Pancreas (tissue), 10 donors: ENCODE results near the gene FHIT. TPM values are rescaled to one million over a fixed set of nuclear protein-coding genes. Genes with fewer than 3 reads are reported as not detected.

Experiments
- ATAC-seq, 4 donors: fragments of 200-7000 bp; cut with Tn5 transposase; one replicate each; pipeline versions ENCODE4 v1.8.0 to v1.9.1; 2020; ENCODE audit warnings: mild to moderate bottlenecking in 4 of 4, moderate library complexity in 4 of 4
- DNase-seq, 6 donors: peaks; one replicate each; pipeline ENCODE4 v3.0.0-alpha.2; 2020
- FAIRE-seq: peaks from 2 replicates; lab custom pipeline; 2012; peaks lifted over from hg19 to GRCh38; lab: Jason Lieb, UNC
- H3K27ac ChIP-seq, 4 donors: fragments of 200-600 bp; sonication (generic); 1 replicate in 3 of 4; 2 replicates in 1 of 4; pipeline versions ENCODE4 v1.5.0 to v1.8.0; 2020
- H3K27me3 ChIP-seq, 4 donors: fragments of 200-600 bp; one replicate each; pipeline ENCODE4 v1.8.0; 2021
- H3K36me3 ChIP-seq, 3 donors: fragments of 200-600 bp; sonication (generic) in 1 of 3; one replicate each; pipeline versions ENCODE4 v1.5.0 to v1.8.0; 2020 to 2021
- H3K4me1 ChIP-seq, 3 donors: fragments of 200-600 bp; one replicate each; pipeline ENCODE4 v1.8.0; 2021
- H3K4me3 ChIP-seq, 4 donors: fragments of 200-600 bp; sonication (generic) in 2 of 4; one replicate each; pipeline versions ENCODE4 v1.5.0 to v1.8.0; 2020 to 2021
- H3K9me3 ChIP-seq, 4 donors: fragments of 200-600 bp; one replicate each; pipeline ENCODE4 v1.8.0; 2021
- WGBS, 2 donors: extraction: QIAGEN DNeasy Blood & Tissue Kit; methylation state at CpG; one replicate each; pipeline ENCODE4 v1.1.7; 2013; 5-methylcytosine and 5-hydroxymethylcytosine counted together
- intact Hi-C, 3 donors: fragments of 100-400 bp; cut with DNase I; formaldehyde crosslinking; loops; one replicate each; pipeline versions ENCODE4 v1.11.1 to v1.14.2; 2022
- polyA plus RNA-seq, 2 donors: library from polyadenylated mRNA; stranded (reverse); fragments of 200-250 nt; gene quantifications; one replicate each; pipeline ENCODE4 v1.2.3, GENCODE V29; 2013
- total RNA-seq, 6 donors: library from RNA; stranded (reverse); fragmentation: NEBNext Ultra II Directional in 4 of 6; extraction: Animal tissue kit (Norgen Biotek cat#: 25700) in 4 of 6; gene quantifications; one replicate each; pipeline versions ENCODE4 v1.2.1 to v1.2.4, GENCODE V29; 2021 to 2023
- TF ChIP-seq, protein P1 (sequence below), 4 donors: fragments of 200-600 bp; sonication (generic) in 3 of 4; IDR thresholded peaks; one replicate each; pipeline versions ENCODE4 v1.5.0 to v1.8.0; 2021; ENCODE audit warnings: antibody characterized with exemption in 4 of 4
- donor health status: healthy with polysubstance abuse.
- donor health status: DM: no; HTN: no; CAD: no; lungs with moderate emphysema.
- donor health status: DM: no; HTN: no; CAD: no.
- donor health status: control.
- donor health status: control.
- donor health status: Bipolar disorder and iron deficiency.
- donor health status: DM: yes; HTN: yes; CAD: no.
- donor health status: DM: no; HTN: no; CAD: no.
- donor health status: DM: no; HTN: no; CAD: no.
- donor health status: DM: yes; HTN: yes; CAD: no.

FHIT gene
- total and polyA plus RNA-seq, 8 donors, result 4.8 to 15.7 (median 8.0) TPM

DNA sequence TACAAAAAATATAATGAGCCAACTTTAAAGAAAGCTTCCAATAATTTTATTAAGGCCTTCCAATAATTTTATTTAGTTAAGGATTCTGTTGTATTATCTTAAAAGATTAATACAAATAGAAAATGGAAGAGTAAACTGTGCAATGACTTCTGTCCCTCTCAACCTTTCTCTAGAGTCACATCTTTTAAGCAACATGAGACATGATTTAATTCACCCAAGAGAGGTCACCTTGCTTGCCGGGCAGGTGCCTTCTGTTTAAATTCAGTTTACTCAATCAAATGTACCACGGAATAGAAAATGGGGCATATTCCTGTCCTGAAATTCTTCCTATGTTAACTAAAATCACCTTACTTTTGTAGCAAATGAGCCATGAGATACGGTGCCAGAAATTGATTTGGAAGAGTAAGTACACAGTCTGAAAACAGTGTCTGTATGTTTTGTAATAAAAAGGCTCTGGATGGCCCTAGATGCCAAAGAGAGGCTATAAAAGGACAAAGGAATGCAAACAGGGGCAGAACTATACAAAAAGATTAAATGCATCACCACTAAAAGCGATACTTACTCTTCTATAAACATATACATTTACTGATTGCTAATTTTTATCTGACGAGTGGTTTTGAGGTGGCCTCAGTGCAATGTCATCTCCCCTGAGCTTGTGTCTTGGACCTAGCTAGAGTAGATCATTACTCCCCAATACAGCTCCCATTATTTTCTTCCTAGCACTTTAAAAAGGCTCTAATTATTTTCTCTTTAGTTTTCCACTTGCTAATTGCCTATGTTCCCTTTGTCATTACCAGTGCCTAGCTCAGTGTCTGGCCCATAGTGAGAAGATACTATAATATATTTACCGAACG lies 134.0 kb downstream of the FHIT start:
- WGBS, 2 donors, result 64 to 68% methylated on average over 7 of the region's 7 CpGs
- Histone ChIP-seq H3K9me3 (no peaks in the 10 kb centered on the region), H3K4me1 (peaks cover 0 to 8% (median 0%) of the 10 kb centered on the region in 3 donors), H3K36me3 (no peaks in the 10 kb centered on the region), H3K27ac (no peak overlapping the region), H3K27me3 (no peaks in the 10 kb centered on the region), H3K4me3 (no peak overlapping the region)
- intact Hi-C loops, result no loop called here
- TF ChIP-seq, protein P1, sequence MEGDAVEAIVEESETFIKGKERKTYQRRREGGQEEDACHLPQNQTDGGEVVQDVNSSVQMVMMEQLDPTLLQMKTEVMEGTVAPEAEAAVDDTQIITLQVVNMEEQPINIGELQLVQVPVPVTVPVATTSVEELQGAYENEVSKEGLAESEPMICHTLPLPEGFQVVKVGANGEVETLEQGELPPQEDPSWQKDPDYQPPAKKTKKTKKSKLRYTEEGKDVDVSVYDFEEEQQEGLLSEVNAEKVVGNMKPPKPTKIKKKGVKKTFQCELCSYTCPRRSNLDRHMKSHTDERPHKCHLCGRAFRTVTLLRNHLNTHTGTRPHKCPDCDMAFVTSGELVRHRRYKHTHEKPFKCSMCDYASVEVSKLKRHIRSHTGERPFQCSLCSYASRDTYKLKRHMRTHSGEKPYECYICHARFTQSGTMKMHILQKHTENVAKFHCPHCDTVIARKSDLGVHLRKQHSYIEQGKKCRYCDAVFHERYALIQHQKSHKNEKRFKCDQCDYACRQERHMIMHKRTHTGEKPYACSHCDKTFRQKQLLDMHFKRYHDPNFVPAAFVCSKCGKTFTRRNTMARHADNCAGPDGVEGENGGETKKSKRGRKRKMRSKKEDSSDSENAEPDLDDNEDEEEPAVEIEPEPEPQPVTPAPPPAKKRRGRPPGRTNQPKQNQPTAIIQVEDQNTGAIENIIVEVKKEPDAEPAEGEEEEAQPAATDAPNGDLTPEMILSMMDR (IDR thresholded peaks at IDR 0.05), result no peak
- DNase-seq (no peak), FAIRE-seq (no peak), ATAC-seq (no peak)

DNA sequence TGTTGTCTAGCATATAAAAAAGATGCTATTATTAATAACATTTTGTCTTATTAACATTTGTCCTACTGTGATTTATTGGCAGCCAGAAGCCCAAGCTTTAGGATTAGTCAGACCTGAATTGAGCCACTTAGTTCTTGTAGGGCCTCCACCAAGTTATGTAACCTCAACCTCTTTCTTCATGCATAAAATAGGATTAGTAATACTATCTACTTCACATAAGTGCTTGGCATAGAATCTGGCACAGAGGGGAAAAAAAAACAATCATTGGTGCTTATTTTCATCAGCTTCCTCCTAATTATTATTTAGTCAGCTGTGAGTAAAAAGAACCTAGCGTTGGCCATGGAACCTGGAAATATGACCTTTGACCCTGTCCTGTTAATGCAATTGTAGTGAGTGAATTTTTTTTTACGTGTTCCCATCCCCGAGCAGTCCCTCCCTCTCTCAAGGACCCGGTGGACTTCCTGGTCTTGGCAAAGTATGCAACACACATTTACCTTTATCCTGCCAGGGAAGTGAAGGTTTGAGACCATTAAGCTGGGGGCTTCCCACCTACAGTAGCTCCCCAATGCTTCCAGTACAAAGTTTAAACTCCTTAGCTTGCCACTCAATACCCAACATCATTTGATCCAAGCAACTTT lies 136.8 kb downstream of the FHIT start:
- Histone ChIP-seq H3K27ac (no peak overlapping the region), H3K27me3 (no peaks in the 10 kb centered on the region), H3K9me3 (no peaks in the 10 kb centered on the region), H3K4me3 (no peak overlapping the region), H3K36me3 (no peaks in the 10 kb centered on the region), H3K4me1 (peaks cover 0 to 8% (median 0%) of the 10 kb centered on the region in 3 donors)
- FAIRE-seq (no peak), ATAC-seq (peak; percentile 21 to 43 (median 34)), DNase-seq (no peak)
- intact Hi-C loops, result no loop called here
- WGBS, 2 donors, result 28 to 44% methylated on average over 4 of the region's 4 CpGs
- TF ChIP-seq, protein P1 (IDR thresholded peaks at IDR 0.05), result no peak

DNA sequence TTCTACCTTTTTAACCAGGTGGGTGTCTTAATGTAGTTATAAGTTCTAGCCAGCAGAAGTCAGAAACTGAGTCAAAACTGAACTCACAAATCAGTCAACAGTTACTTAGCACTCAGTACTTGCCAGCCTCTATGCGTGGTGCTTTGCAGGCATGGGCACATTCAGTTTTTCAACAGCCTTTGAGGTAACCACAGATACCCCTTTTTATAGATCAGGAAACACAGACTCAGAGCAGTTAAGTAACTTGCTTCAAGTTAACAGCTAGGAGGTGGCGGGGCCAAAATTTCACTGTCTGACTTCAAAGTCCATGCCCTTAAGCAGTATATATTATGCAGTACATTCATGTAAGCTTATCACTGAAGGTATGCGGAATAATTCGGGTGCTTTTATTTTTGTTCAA lies 139.4 kb downstream of the FHIT start:
- no peak for DNase-seq
- TF ChIP-seq, protein P1 (IDR thresholded peaks at IDR 0.05), result no peak
- WGBS, 2 donors, result 95 to 98% methylated on average over 4 of the region's 4 CpGs
- FAIRE-seq, result no peak
- no peaks in the 10 kb centered on the region for H3K36me3 ChIP-seq
- intact Hi-C loops, result no loop called here
- no peaks in the 10 kb centered on the region for H3K27me3 ChIP-seq
- no peak overlapping the region for H3K4me3 ChIP-seq
- no peaks in the 10 kb centered on the region for H3K9me3 ChIP-seq
- H3K4me1 ChIP-seq, result peaks cover 0 to 8% (median 0%) of the 10 kb centered on the region in 3 donors
- no peak overlapping the region for H3K27ac ChIP-seq
- no peak for ATAC-seq

DNA sequence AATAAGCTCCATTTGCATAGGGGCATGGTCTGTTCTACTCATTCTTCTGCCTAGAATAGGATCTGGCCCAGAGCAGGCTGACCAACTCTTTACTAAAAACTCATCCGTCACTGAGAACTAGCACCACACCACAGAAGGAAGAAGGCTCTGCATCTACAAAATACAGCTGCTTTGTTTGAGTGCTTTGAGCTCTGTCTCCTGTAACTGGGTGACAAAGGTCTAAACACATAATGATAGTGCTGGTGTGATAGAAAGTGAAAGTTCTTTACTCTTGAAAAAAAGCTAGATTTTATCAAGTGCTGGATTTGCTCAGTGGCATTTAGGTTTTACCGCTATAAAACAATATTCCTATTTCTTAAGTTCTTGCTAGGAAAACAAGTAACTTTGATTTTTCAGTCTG lies 140.7 kb downstream of the FHIT start:
- intact Hi-C loops, result no loop called here
- DNase-seq (no peak), ATAC-seq (no peak), FAIRE-seq (no peak)
- Histone ChIP-seq H3K27me3 (no peaks in the 10 kb centered on the region), H3K27ac (no peak overlapping the region), H3K9me3 (no peaks in the 10 kb centered on the region), H3K4me3 (no peak overlapping the region), H3K4me1 (peaks cover 0 to 8% (median 0%) of the 10 kb centered on the region in 3 donors), H3K36me3 (no peaks in the 10 kb centered on the region)
- TF ChIP-seq, protein P1 (IDR thresholded peaks at IDR 0.05), result no peak
- WGBS, 2 donors, result 92 to 94% methylated on average over 2 of the region's 2 CpGs
